Muscle of back (tissue), 11 donors: ENCODE results near the gene MCOLN2. TPM values are rescaled to one million over a fixed set of nuclear protein-coding genes. Genes with fewer than 3 reads are reported as not detected.
"Not testable (repeated sequence)": the region's sequence is repeated elsewhere in the genome, so short reads cannot be mapped to it uniquely, and the experiment has no call there.

Experiments
- DNase-seq, 3 donors: peaks; one replicate each; pipeline versions ENCODE4 v3.0.0 to v3.0.0-alpha.2; 2013
- polyA plus RNA-seq, 10 donors: library from polyadenylated mRNA; unstranded; fragments of 120-200 nt; gene quantifications; one replicate each; pipeline ENCODE4 v1.2.1, GENCODE V29; 2013; ENCODE audit not compliant: insufficient read length in 10 of 10

The MCOLN2 gene
- polyA plus RNA-seq, 10 donors = 0.05 to 0.82 (median 0.32) TPM; not detected in 2

DNA sequence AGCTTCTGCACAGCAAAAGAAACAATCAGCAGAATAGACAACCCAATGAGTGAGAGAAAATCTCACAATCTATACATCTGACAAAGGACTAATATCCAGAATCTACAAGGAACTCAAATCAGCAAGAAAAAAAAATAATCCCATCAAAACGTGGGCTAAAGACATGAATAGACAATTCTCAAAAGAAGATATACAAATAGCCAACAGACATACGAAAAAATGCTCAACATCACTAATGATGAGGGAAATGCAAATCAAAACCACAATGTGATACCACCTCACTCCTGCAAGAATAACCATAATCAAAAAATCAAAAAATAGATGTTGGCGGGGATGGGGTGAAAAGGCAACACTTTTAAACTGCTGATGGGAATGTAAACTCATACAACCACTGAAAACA, 10.4 kb downstream of the MCOLN2 start:
- DNase-seq = not testable (repeated sequence)

DNA sequence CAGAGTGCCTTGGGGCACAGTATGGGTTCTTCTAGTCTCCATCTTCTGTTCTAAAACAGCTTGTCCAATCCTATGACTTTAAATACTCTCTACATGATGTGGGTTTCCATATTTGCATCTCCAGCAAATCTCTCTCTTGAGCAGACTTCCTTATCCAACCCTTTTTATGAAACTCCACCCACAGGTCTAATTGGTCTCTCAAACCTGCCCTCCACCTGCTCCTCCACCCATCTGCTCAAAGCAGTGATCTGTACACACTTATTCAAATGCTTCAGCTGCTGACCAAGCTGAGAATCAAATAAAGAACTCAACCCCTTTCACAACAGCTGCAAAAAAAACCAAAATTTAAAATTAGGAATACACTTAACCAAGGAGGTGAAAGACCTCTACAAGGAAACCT, 11.5 kb downstream of the MCOLN2 start:
- no peak for DNase-seq

GRCh38 chr1:84982395-84982794, 14.5 kb downstream of the MCOLN2 start:
- no peak for DNase-seq

DNA sequence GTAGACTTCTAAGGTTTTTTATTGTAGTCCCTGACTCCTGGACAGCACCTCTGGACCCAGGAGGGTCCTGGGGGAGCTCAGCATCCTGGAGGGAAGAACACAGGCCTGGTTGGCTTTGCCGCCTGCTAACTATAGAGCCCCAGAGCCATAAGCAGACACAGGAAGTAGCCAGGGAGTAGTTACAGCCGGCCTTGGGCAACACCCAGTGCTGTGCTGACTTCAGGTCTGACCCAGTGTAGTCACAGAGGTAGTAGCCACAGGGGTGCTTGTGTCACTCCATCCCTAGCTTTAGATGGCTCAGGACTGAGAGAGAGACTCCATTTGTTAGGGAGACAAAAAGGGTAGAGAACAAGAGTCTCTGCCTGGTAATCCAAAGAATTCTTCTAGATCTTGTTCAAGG, 21.9 kb downstream of the MCOLN2 start:
- DNase-seq = no peak

DNA sequence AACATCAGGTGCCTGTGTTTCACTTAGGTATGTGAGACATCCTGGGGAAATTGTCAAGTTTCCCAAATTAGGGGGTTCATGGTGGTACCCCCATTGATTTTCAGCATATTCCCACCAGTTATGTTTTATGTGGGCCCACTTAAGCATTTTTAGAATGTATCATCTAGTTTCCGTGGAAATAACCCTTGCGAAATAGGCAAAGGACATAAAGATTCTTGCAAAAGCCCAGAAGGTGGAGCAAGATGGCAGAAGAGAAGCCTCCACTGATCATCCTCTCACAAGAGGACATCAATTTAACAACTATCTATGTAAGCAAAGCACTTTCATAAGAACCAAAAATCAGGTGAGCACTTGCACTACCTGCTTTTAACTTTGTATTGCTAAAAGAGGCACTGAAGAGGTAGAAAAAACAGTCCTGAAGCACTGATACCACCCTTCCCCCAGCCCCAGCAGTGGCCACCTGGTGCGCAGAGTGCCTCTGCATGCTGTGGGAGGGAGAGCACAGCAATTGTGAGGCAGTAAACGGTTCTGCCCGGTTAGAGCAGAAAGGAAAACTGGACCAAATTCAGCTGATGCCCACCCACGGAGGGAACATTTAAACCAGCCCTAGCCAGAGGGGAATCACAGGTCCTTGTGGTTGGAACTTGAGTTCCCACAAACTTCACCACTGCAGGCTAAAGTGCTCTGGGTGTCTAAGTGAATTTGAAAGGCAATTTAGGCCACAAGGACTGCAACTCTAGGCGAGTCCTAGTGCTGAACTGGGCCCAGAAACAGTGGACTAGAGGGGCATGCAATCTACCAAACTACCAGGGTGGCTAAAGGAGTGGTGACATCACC, 23.2 kb downstream of the MCOLN2 start:
- DNase-seq = peak in 1 of 3 donors; percentile 4

- no peak for DNase-seq
Observed at GRCh38 chr1:84972377-84972987, 24.4 kb downstream of the MCOLN2 start.

DNA sequence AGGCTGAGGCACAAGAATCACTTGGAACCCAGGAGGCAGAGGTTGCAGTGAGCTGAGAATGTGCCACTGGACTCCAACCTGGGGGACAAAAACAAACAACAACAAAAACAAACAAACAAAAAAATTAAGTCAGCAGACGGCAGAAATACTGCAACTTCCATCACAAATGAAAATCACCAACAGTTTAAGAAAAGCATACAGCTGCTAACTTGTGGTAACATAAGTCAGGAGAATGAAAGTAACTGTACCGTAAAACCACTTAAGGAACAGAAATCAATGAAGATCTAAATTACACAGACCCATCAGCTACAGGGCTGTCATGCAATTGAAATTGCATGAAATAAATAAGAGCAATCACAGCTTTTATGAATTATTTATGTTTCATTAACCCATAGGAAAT, 25.0 kb downstream of the MCOLN2 start:
- no peak for DNase-seq

DNA sequence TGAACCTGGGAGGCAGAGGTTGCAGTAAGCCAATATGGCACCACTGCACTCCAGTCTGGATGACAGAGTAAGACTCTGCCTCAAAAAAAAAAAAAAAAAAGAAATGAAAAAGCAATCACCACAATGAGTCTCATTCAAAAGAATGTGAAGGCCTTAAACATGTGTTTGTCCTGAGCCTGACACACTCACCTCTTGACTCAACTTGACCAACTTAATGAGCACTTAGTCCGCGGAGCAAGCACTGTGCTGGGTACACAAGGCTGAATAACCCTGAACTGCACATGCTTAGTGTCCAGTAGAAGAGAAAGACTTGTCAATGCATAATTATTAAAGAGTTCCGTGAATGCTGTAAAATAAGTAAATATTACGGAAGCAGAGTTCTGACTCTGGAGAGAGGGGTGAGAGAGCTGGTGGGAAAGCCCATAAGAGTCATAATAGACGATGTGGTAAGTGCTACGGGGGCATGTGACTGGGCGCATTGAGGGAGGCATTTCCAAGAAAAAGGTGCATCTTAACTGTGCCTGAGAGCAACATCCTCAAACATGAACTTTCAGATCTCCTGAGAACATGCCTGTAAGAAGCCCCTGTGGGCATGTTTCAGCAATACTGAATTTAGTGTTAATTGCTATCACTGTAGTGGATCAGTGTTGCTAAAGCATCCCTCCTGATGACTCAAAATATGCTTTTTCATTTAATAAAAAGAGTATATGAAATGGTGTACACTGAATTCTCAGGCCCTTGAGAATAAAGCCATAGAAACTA, 27.2 kb downstream of the MCOLN2 start:
- DNase-seq = no peak

DNA sequence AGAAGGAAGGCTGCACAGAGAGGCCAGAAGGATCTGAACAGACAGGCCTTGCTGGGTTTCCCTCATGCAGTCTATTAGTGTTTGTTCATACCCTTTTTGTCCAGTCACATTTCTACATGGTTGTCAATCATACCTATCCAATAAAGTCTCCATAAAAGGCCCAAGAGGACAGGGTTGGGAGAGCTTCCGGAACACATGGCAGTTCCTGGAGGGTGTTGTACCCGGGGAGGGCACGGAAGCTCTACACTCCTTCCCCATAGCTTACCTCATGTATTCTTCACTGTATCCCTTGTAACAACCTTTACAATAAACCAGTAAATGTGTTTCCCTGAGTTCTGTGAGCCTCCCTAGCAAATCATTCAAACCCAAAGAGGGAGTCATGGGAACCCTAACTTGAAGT, 28.0 kb downstream of the MCOLN2 start:
- no peak for DNase-seq

GRCh38 chr1:84968101-84968500, 28.8 kb downstream of the MCOLN2 start:
- no peak for DNase-seq

DNA sequence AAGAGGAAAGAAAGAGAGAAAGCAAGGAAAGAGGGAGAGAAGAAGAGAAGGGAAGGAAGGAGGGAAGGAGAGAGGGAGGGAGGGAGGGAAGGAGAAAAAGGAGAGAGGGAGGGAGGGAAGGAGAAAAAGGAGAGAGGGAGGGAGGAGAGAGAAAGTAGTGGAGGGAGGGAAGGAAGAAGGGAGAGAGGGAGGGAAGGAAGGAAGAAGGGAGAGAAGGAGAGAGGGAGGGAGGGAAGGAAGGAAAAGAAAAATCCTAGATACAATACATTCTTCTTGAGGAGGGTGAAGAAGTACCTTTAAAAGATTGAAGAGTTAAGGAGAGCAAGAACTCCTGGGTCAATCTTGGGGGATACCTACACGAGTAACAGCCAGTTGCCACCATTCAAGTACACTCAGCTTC, 29.2 kb downstream of the MCOLN2 start:
- no peak for DNase-seq

DNA sequence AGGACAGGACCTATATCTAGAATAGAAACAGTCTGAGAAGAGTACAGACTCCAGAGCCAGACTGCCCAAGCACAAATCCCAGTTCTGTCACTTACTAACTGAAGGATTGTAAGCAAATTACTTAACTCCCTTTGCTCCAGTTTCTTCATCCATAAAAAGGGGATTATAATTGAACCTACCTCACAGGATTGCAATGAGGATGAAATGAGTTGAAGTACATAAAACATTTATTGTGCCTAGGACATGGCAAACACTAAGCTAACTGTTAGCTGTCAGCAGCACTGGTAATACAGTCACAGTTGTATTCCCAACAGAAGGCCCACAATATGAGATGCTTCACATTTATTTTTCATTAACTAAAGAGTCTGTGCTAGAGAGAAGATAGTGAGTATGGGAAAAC, 33.9 kb downstream of the MCOLN2 start:
- DNase-seq = no peak

DNA sequence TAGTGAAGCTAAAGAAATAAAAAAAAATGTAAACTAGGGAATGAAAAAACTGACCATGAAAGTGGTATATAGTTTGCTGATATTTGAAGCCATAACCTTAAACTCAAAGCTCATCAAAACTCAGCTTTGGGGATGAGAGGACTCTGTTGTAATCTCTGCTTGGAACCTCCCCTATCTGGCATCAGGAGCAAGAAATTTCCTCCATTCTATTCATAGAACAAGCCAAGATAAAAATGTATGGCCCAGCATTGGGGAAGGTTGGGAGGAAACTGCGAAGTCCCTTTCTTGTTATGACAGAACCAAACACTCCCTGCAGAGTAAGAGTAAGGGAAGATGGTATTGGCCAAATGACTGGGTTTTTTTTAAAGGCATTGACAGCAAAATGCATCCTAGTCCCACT, 35.6 kb downstream of the MCOLN2 start:
- no peak for DNase-seq

DNA sequence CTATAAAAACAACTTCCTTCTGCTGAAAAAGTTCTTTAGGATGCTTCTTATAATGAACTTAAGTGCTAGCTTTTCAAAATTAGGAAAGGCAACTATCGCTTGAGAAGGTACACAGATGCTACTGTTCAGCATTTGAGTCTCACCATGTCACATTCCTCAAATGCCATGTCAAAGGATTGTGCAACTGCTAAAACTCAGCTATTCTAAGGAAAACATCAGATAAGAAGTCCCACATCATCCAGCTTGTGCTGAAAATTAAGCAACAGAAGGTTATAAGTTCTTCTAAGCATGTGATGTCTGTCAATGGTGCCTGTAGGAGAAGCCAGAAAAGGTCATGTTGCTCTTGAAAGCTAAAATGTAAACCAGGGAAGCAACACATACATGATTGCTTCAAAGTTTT, 36.5 kb downstream of the MCOLN2 start:
- DNase-seq = no peak

DNA sequence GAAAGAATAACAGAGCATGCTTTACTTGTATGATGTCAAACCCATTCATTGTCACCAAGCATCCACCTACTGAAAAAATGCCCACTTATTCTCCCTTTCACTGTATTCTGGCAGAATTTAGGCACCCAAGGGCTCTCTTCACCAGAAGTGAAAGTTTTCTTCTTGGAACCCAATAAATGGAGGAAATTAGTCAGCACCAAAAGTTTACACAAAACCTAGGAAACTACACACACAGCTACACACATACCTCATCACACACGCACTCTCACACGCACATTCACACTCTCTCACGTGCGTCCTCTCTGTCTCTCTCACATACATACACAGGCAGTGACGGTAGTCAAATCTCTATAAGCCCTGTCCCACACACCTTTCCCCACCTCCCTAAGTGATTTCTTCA, 37.6 kb downstream of the MCOLN2 start:
- no peak for DNase-seq

DNA sequence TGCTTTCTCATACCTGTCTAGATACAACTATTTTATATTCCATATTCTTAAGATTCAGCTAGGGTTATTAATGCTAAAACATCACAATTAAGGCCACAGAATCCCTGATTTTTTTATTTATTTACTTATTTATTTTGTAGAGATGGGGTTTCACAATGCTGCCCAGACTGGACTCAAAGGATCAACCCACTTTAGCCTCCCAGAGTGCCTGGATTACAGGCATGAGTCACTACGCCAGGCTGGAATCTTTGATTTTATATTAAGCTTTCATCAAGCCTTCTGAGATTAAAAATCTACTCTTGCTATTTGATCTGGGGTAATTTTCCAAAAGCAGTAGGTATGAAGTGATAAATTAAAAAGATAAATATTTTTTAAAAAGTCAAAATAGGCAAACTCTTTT, 38.9 kb downstream of the MCOLN2 start:
- DNase-seq = no peak

- no peak for DNase-seq
Observed at GRCh38 chr1:84956655-84957054, 40.3 kb downstream of the MCOLN2 start.

GRCh38 chr1:84956097-84956496, 40.8 kb downstream of the MCOLN2 start:
- no peak for DNase-seq

- DNase-seq = no peak
Observed at GRCh38 chr1:84949664-84950063, 47.2 kb downstream of the MCOLN2 start.

GRCh38 chr1:84947536-84948410, 49.1 kb downstream of the MCOLN2 start:
- no peak for DNase-seq

DNA sequence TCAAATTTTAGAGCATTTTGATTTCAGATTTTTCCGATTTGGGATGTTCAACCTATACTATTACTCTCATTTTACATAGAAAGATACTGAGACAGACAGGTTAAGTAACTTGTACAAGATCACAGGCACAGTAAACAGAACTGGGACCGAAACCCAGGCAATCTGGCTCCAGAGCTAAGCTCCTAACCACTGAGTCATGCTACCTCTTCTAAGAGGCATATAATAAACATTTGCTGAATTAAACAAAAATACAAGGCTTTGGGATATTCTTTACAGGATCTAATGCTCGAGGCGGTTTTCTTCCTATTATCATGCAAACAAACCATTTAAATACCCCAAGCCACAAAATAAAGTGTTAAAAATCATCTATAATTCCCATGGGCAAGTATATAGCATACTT, 50.3 kb downstream of the MCOLN2 start:
- DNase-seq = no peak
